IMR-90 (cell line): ENCODE measurements around the gene REXO5. TPM values are rescaled to one million over a fixed set of nuclear protein-coding genes. Genes with fewer than 3 reads are reported as not detected.
A peak's percentile ranks its signal among the peaks of the same experiment; 100 is the strongest.

ENCODE experiments used
- ATAC-seq: fragments of 200-7000 bp; cut with Tn5 transposase; 2 replicates; pipeline ENCODE4 v1.9.1; 2020; ENCODE audit warnings: low read depth, mild to moderate bottlenecking, moderate library complexity
- BruUV-seq: library from RNA; stranded (reverse); fragments of 400-500 nt; replicated peaks from 2 replicates; lab custom pipeline; 2021; lab: Mats Ljungman, UMichigan
- CTCF ChIA-PET: fragments of 300-600 bp; formaldehyde crosslinking; extraction: SDS; loops from one replicate; lab custom pipeline; 2021; ENCODE audit warnings: antibody characterized with exemption; lab: Yijun Ruan, JAX
- POLR2A ChIA-PET: fragments of 300-600 bp; sonication (Branson Sonifier 250); formaldehyde crosslinking; loops from one replicate; lab custom pipeline; 2022; ENCODE audit warnings: antibody characterized with exemption; ENCODE audit not compliant: unreplicated experiment; lab: Charles Lee
- DNase-seq: peaks from one replicate; pipeline ENCODE4 v3.0.0; 2013
- H2AFZ ChIP-seq: replicated peaks from 2 replicates; pipeline ENCODE3; 2013; ENCODE audit warnings: low read length, mild to moderate bottlenecking; ENCODE audit not compliant: poor library complexity
- H2AK5ac ChIP-seq: 2 replicates; pipeline ENCODE4 v1.6.1; 2013; ENCODE audit warnings: low read depth, low read length, inconsistent platforms
- H2AK9ac ChIP-seq: replicated peaks from 2 replicates; pipeline ENCODE3; 2013; ENCODE audit warnings: mild to moderate bottlenecking, low read depth, low read length, moderate library complexity; ENCODE audit not compliant: poor library complexity
- H2BK120ac ChIP-seq: 2 replicates; pipeline ENCODE4 v1.6.1; 2013; ENCODE audit warnings: low read depth, low read length, inconsistent platforms
- H2BK15ac ChIP-seq: 3 replicates; pipeline ENCODE4 v1.6.1; 2013; ENCODE audit warnings: low read depth, low read length, inconsistent platforms
- H2BK20ac ChIP-seq: 2 replicates; pipeline ENCODE4 v1.6.1; 2013; ENCODE audit warnings: low read depth, mild to moderate bottlenecking, inconsistent platforms, low read length, moderate library complexity
- H2BK5ac ChIP-seq: 2 replicates; pipeline ENCODE4 v1.6.1; 2013; ENCODE audit warnings: mild to moderate bottlenecking, low read depth, low read length, inconsistent platforms; ENCODE audit not compliant: poor library complexity, severe bottlenecking
- H3K14ac ChIP-seq: replicated peaks from 2 replicates; pipeline ENCODE4 v1.6.1; 2013; ENCODE audit warnings: low read depth, low read length, inconsistent platforms
- H3K18ac ChIP-seq: 2 replicates; pipeline ENCODE4 v1.6.1; 2013; ENCODE audit warnings: low read depth, low read length, control low read depth
- H3K23ac ChIP-seq: 2 replicates; pipeline ENCODE4 v1.6.1; 2013; ENCODE audit warnings: low read depth, low read length, inconsistent platforms
- H3K27ac ChIP-seq: 2 replicates; pipeline ENCODE4 v1.5.1; 2013; ENCODE audit warnings: mild to moderate bottlenecking, control low read depth, low read length; ENCODE audit not compliant: insufficient read depth
- H3K27me3 ChIP-seq: 2 replicates; pipeline ENCODE4 v1.6.1; 2013; ENCODE audit warnings: low read length; ENCODE audit not compliant: control insufficient read depth, insufficient read depth
- H3K36me3 ChIP-seq: 2 replicates; pipeline ENCODE4 v1.6.1; 2013; ENCODE audit warnings: low read length, mixed read lengths; ENCODE audit not compliant: control insufficient read depth, insufficient read depth
- H3K4ac ChIP-seq: 2 replicates; pipeline ENCODE4 v1.6.1; 2013; ENCODE audit warnings: low read depth, low read length, inconsistent platforms
- H3K4me1 ChIP-seq: 2 replicates; pipeline ENCODE4 v1.6.1; 2013; ENCODE audit warnings: low read length, mixed read lengths; ENCODE audit not compliant: control insufficient read depth, insufficient read depth
- H3K4me2 ChIP-seq: 2 replicates; pipeline ENCODE4 v1.6.1; 2013; ENCODE audit warnings: low read depth, mild to moderate bottlenecking, control low read depth, low read length, moderate library complexity
- H3K4me3 ChIP-seq: 2 replicates; pipeline ENCODE4 v1.5.1; 2013; ENCODE audit warnings: low read depth, mild to moderate bottlenecking, control low read depth, low read length, moderate library complexity; ENCODE audit not compliant: insufficient read depth
- H3K56ac ChIP-seq: 2 replicates; pipeline ENCODE4 v1.6.1; 2013; ENCODE audit warnings: low read length, inconsistent platforms; ENCODE audit not compliant: insufficient read depth; ENCODE audit errors: extremely low read depth
- H3K79me1 ChIP-seq, 2 experiments: 2 replicates each; pipeline ENCODE4 v1.6.1; 2013; ENCODE audit warnings: low read length in 2 of 2, inconsistent platforms in 1 of 2, low read depth in 1 of 2
- H3K9ac ChIP-seq: 2 replicates; pipeline ENCODE4 v1.6.1; 2013; ENCODE audit warnings: low read depth, low read length, control low read depth
- H3K9me1 ChIP-seq: 2 replicates; pipeline ENCODE4 v1.6.1; 2013; ENCODE audit warnings: low read length, inconsistent platforms; ENCODE audit not compliant: insufficient read depth
- H3K9me3 ChIP-seq: 2 replicates; pipeline ENCODE4 v1.6.1; 2013; ENCODE audit warnings: low read length; ENCODE audit not compliant: control insufficient read depth, insufficient read depth
- H4K20me1 ChIP-seq: 2 replicates; pipeline ENCODE4 v1.6.1; 2013; ENCODE audit warnings: low read length, inconsistent platforms; ENCODE audit not compliant: insufficient read depth
- H4K5ac ChIP-seq: 2 replicates; pipeline ENCODE4 v1.6.1; 2013; ENCODE audit warnings: mild to moderate bottlenecking, low read depth, low read length, control low read depth
- H4K8ac ChIP-seq, 2 experiments: 2 replicates each; pipeline ENCODE4 v1.6.1; 2013; ENCODE audit warnings: low read depth in 2 of 2, low read length in 2 of 2, control low read depth in 1 of 2, inconsistent platforms in 1 of 2
- H4K91ac ChIP-seq: 2 replicates; pipeline ENCODE4 v1.6.1; 2013; ENCODE audit warnings: low read depth, low read length, inconsistent platforms; ENCODE audit not compliant: insufficient read depth
- FOS ChIP-seq: fragments of 150-350 bp; IDR thresholded peaks from 2 replicates; pipeline ENCODE4 v1.6.1; 2016; ENCODE audit warnings: low read depth, low read length
- WGBS, 2 experiments: methylation state at CpG; one replicate each; pipeline versions ENCODE4 v1.1.5 to v1.1.7; 2013; ENCODE audit warnings: missing lambda C conversion rate in 2 of 2; ENCODE audit not compliant: insufficient read length in 1 of 2; ENCODE audit errors: extremely low coverage in 2 of 2; 5-methylcytosine and 5-hydroxymethylcytosine counted together
- dilution Hi-C: fragments of 300-500 bp; cut with HindIII; formaldehyde crosslinking; loops from one replicate; pipeline ENCODE4 v1.14.3; 2018; ENCODE audit warnings: low sequenced_read_pairs; ENCODE audit not compliant: unreplicated experiment
- in situ Hi-C: fragments of 300-500 bp; cut with MboI; formaldehyde crosslinking; loops from 3 replicates; pipeline ENCODE4 v1.14.3; 2019; ENCODE audit warnings: low sequenced_read_pairs, inconsistent platforms, mixed read lengths
- intact Hi-C: fragments of 100-400 bp; cut with micrococcal nuclease; formaldehyde crosslinking; loops from 2 replicates; pipeline ENCODE4 v1.10.0; 2022
- polyA plus RNA-seq, 3 experiments: library from polyadenylated mRNA; depleted of rRNA; stranded (reverse); fragments of >200 nt; gene quantifications; 2 replicates each; pipeline ENCODE4 v1.2.3, GENCODE V29; 2012; ENCODE audit warnings: low replicate concordance in 1 of 3
- total RNA-seq: library from RNA; depleted of rRNA; stranded (reverse); fragments of >200 nt; gene quantifications from 2 replicates; pipeline ENCODE4 v1.2.3, GENCODE V29; 2012
- TF ChIP-seq, protein P1 (sequence below): fragments of 150-350 bp; IDR thresholded peaks from 2 replicates; pipeline ENCODE4 v1.6.1; 2017; ENCODE audit warnings: mild to moderate bottlenecking, antibody characterized with exemption, low read length, low read depth

The REXO5 gene
- total and polyA plus RNA-seq, 2 of the 4 experiments (the other 2 are of a cell fraction): 3.7 to 7.0 TPM

GRCh38 chr16:20865420-20866131 is 59.2 kb downstream of the REXO5 start:
- Histone ChIP-seq H3K4me1 (peaks cover 20% of the 10 kb centered on the region), H3K23ac (peak overlapping the region; percentile 100), H4K5ac (peak overlapping the region; percentile 46), H2BK15ac (peak overlapping the region; percentile 90; the same call in 2 of the 3 replicates), H4K91ac (peak overlapping the region; percentile 99), H2BK120ac (peak overlapping the region; percentile 100), H3K27ac (peak overlapping the region; percentile 99; the same call in 1 of the 2 replicates), H2BK20ac (peak overlapping the region; percentile 100), H2AK5ac (peak overlapping the region; percentile 94), H3K56ac (peak overlapping the region; percentile 98; the same call in 1 of the 2 replicates), H3K4ac (peak overlapping the region; percentile 99), H4K8ac (peak overlapping the region; percentile 6 to 99), H3K4me3 (no peak overlapping the region), H3K4me2 (peak overlapping the region; percentile 47; the same call in 1 of the 2 replicates), H3K79me1 (peaks cover 41 to 89% of the 10 kb centered on the region in 2 experiments), H3K18ac (peak overlapping the region; percentile 59), H3K9me1 (peaks cover 46% of the 10 kb centered on the region), H3K27me3 (no peaks in the 10 kb centered on the region), H2AK9ac (peak overlapping the region; percentile 98), H2AFZ (no peak overlapping the region), H3K14ac (peak overlapping the region; percentile 100), H3K36me3 (peaks cover 14% of the 10 kb centered on the region), H3K9me3 (no peaks in the 10 kb centered on the region), H4K20me1 (peaks cover 25% of the 10 kb centered on the region), H2BK5ac (peak overlapping the region; percentile 98), H3K9ac (peak overlapping the region; percentile 1)
- POLR2A ChIA-PET: no interaction called here
- CTCF ChIA-PET: interaction anchor here (0.5 to 1.1 kb wide), 4 partner anchors 9 to 256 kb away, joined by 3 to 4 read pairs (median 3); no protein-coding TSS in a partner anchor
- DNase-seq (peak; percentile 64), ATAC-seq (peak; percentile 55)
- dilution Hi-C loops (no loop called here), intact Hi-C loops (loop anchor here (2.0 kb wide), 1 partner anchor 19 kb away; no protein-coding TSS in a partner anchor), in situ Hi-C loops (no loop called here)
- 0 out of 2 replicates have a peak, but pooled peaks have one; percentile 3 for TF ChIP-seq FOS
- TF ChIP-seq, protein P1, sequence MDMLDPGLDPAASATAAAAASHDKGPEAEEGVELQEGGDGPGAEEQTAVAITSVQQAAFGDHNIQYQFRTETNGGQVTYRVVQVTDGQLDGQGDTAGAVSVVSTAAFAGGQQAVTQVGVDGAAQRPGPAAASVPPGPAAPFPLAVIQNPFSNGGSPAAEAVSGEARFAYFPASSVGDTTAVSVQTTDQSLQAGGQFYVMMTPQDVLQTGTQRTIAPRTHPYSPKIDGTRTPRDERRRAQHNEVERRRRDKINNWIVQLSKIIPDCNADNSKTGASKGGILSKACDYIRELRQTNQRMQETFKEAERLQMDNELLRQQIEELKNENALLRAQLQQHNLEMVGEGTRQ: no peak
- no CpG with 5 or more reads among the region's 6 CpGs for WGBS, 2 experiments
- no TSS peak for BruUV-seq
